Transverse colon (tissue), 4 donors: ENCODE measurements around the gene COL3A1. TPM values are rescaled to one million over a fixed set of nuclear protein-coding genes. Genes with fewer than 3 reads are reported as not detected.

ENCODE experiments used
- DNase-seq: peaks from one replicate; pipeline ENCODE4 v3.0.0-alpha.2; 2019
- H3K27ac ChIP-seq, 4 donors: fragments of 200-600 bp; sonication (generic); 2 replicates each; pipeline ENCODE4 v1.5.1; 2016 to 2018; ENCODE audit warnings: inconsistent platforms in 4 of 4
- H3K27me3 ChIP-seq: fragments of 200-600 bp; sonication (generic); 2 replicates; pipeline ENCODE4 v1.5.1; 2017; ENCODE audit warnings: inconsistent platforms
- H3K36me3 ChIP-seq, 4 donors: fragments of 200-600 bp; sonication (generic); 2 replicates each; pipeline ENCODE4 v1.5.1; 2017 to 2019; ENCODE audit warnings: inconsistent platforms in 4 of 4
- H3K4me1 ChIP-seq, 4 donors: fragments of 200-600 bp; sonication (generic); 2 replicates each; pipeline ENCODE4 v1.5.1; 2017 to 2020; ENCODE audit warnings: inconsistent platforms in 4 of 4
- H3K4me3 ChIP-seq, 4 donors: fragments of 200-600 bp; sonication (generic); 1 replicate in 1 of 4; 2 replicates in 3 of 4; pipeline versions ENCODE4 v1.5.1 to v1.6.1; 2017 to 2019; ENCODE audit warnings: inconsistent platforms in 4 of 4
- H3K9me3 ChIP-seq, 2 donors: fragments of 200-600 bp; sonication (generic); 2 replicates each; pipeline ENCODE4 v1.5.1; 2017 to 2019; ENCODE audit warnings: inconsistent platforms in 2 of 2
- EP300 ChIP-seq: sonication (generic); formaldehyde crosslinking; IDR thresholded peaks from one replicate; pipeline ENCODE4 v1.6.1; 2017; ENCODE audit warnings: antibody characterized with exemption, low read depth
- POLR2A ChIP-seq: fragments of 450-650 bp; IDR thresholded peaks from one replicate; pipeline ENCODE4 v1.6.1; 2016; ENCODE audit warnings: antibody characterized with exemption, mild to moderate bottlenecking, moderate library complexity
- POLR2AphosphoS5 ChIP-seq, 3 donors: sonication (generic); formaldehyde crosslinking; IDR thresholded peaks; one replicate each; pipeline ENCODE4 v1.6.1; 2016; ENCODE audit warnings: antibody characterized with exemption in 3 of 3
- WGBS, 2 donors: methylation state at CpG; one replicate each; pipeline ENCODE4 v1.1.5; 2018; ENCODE audit warnings: low coverage in 1 of 2; 5-methylcytosine and 5-hydroxymethylcytosine counted together
- in situ Hi-C, 4 donors: fragments of 200-750 bp; cut with MboI; loops; one replicate each; pipeline versions ENCODE4 v1.15.0 to v1.15.1; 2017; ENCODE audit warnings: low sequenced_read_pairs in 3 of 4, low pct_ligation_motif_present in 1 of 4, low pct_unique_long_range_greater_than_20kb in 1 of 4
- intact Hi-C: fragments of 100-400 bp; cut with DNase I; formaldehyde crosslinking; loops from one replicate; pipeline ENCODE4 v1.15.1; 2023; ENCODE audit warnings: low total_unique reads
- total RNA-seq, 4 donors: library from RNA; depleted of rRNA; stranded (reverse); fragments of >200 nt; gene quantifications; one replicate each; pipeline ENCODE4 v1.1.0, GENCODE V29; 2016
- TF ChIP-seq, protein P1 (sequence below), 5 experiments: fragments of 200-600 bp in 3 of 5; fragments of 450-650 bp in 2 of 5; sonication (generic) in 3 of 5; IDR thresholded peaks; 1 replicate in 2 of 5; 2 replicates in 3 of 5; pipeline ENCODE4 v1.5.1; 2016 to 2017; ENCODE audit warnings: antibody characterized with exemption in 5 of 5, inconsistent platforms in 3 of 5, mild to moderate bottlenecking in 2 of 5, moderate library complexity in 1 of 5

COL3A1 gene
- total RNA-seq, 4 donors from 2014 or later: 103 to 424 (median 114) TPM

DNA sequence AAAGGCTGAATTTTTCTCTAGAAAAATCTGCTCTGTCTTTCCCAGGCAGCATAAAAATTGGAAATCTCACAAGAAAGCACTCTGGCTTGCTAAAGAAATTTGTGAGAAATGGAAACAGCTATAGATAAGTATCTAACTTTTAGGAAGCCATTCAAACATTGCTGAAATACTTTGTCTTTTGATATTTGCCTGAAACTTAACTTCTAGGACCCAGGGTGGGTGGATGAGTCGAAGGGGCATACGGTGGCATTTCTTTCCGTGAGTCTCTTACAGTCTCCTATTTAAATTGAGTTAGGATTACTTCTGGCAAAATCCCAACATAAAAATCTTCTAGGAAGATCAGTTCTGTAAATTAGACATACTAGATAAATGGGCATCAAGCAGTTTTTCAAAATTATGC is 532 bp upstream of the COL3A1 start:
- H3K4me3 ChIP-seq: peak overlapping the region in 2 of 4 donors; percentile 30 to 53
- no peak for DNase-seq
- H3K27me3 ChIP-seq: no peaks in the 10 kb centered on the region
- in situ Hi-C loops (loop anchor here in 1 of 4 donors (10.0 kb wide), 1 partner anchor 449 kb away; no protein-coding TSS in a partner anchor), intact Hi-C loops (no loop called here)
- no peaks in the 10 kb centered on the region for H3K36me3 ChIP-seq
- WGBS, 2 donors: 62% methylated on average over 3 of the region's 3 CpGs; no CpG with 5 or more reads in 1 of the 2 donors
- no peaks in the 10 kb centered on the region for H3K9me3 ChIP-seq
- TF ChIP-seq EP300 (no peak), POLR2A (no peak), POLR2AphosphoS5 (IDR thresholded peaks at IDR 0.05) (no peak)
- TF ChIP-seq, protein P1, sequence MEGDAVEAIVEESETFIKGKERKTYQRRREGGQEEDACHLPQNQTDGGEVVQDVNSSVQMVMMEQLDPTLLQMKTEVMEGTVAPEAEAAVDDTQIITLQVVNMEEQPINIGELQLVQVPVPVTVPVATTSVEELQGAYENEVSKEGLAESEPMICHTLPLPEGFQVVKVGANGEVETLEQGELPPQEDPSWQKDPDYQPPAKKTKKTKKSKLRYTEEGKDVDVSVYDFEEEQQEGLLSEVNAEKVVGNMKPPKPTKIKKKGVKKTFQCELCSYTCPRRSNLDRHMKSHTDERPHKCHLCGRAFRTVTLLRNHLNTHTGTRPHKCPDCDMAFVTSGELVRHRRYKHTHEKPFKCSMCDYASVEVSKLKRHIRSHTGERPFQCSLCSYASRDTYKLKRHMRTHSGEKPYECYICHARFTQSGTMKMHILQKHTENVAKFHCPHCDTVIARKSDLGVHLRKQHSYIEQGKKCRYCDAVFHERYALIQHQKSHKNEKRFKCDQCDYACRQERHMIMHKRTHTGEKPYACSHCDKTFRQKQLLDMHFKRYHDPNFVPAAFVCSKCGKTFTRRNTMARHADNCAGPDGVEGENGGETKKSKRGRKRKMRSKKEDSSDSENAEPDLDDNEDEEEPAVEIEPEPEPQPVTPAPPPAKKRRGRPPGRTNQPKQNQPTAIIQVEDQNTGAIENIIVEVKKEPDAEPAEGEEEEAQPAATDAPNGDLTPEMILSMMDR (IDR thresholded peaks at IDR 0.05): no peak
- H3K4me1 ChIP-seq: peaks cover 0 to 14% (median 1%) of the 10 kb centered on the region in 4 donors
- H3K27ac ChIP-seq: peak overlapping the region; percentile 78 to 88 (median 82)

GRCh38 chr2:188975497-188976102 is 1.4 kb downstream of the COL3A1 start:
- TF ChIP-seq EP300 (no peak), POLR2A (peak; percentile 66), POLR2AphosphoS5 (IDR thresholded peaks at IDR 0.05) (peak; percentile 73 to 84 (median 74))
- TF ChIP-seq, protein P1 (IDR thresholded peaks at IDR 0.05): no peak
- Histone ChIP-seq H3K27me3 (no peaks in the 10 kb centered on the region), H3K4me1 (peaks cover 0 to 14% (median 1%) of the 10 kb centered on the region in 4 donors), H3K36me3 (no peaks in the 10 kb centered on the region), H3K27ac (peak overlapping the region; percentile 78 to 88 (median 82)), H3K4me3 (peak overlapping the region; percentile 17 to 53 (median 38)), H3K9me3 (no peaks in the 10 kb centered on the region)
- 35 to 60% methylated on average over 1 of the region's 1 CpG for WGBS, 2 donors
- DNase-seq: peak; percentile 21
- intact Hi-C loops: loop anchor here (2.0 to 5.0 kb wide), 2 partner anchors 189 to 448 kb away; no protein-coding TSS in a partner anchor
- in situ Hi-C loops: loop anchor here in 2 of 4 donors (5.0 to 10.0 kb wide), 2 partner anchors 451 to 453 kb away; no protein-coding TSS in a partner anchor

GRCh38 chr2:188976545-188977268 is 2.5 kb downstream of the COL3A1 start:
- peak overlapping the region; percentile 12 to 53 (median 38) for H3K4me3 ChIP-seq
- peak overlapping the region; percentile 78 to 88 (median 82) for H3K27ac ChIP-seq
- 38 to 39% methylated on average over 8 of the region's 8 CpGs for WGBS, 2 donors
- DNase-seq: no peak
- H3K9me3 ChIP-seq: no peaks in the 10 kb centered on the region
- in situ Hi-C loops: loop anchor here in 2 of 4 donors (5.0 to 10.0 kb wide), 2 partner anchors 452 to 454 kb away; no protein-coding TSS in a partner anchor
- TF ChIP-seq, protein P1 (IDR thresholded peaks at IDR 0.05): peak; percentile 47 to 79 (median 56)
- TF ChIP-seq POLR2A: no peak
- peak; percentile 56 to 79 (median 59) for TF ChIP-seq POLR2AphosphoS5 (IDR thresholded peaks at IDR 0.05)
- no peaks in the 10 kb centered on the region for H3K27me3 ChIP-seq
- intact Hi-C loops: loop anchor here (2.0 to 5.0 kb wide), 2 partner anchors 190 to 449 kb away; no protein-coding TSS in a partner anchor
- H3K36me3 ChIP-seq: no peaks in the 10 kb centered on the region
- peaks cover 0 to 20% (median 3%) of the 10 kb centered on the region in 4 donors for H3K4me1 ChIP-seq

- Histone ChIP-seq H3K27ac (peak overlapping the region; percentile 78 to 88 (median 82)), H3K4me1 (peaks cover 0 to 21% (median 3%) of the 10 kb centered on the region in 4 donors), H3K4me3 (peak overlapping the region in 3 of 4 donors; percentile 30 to 53 (median 45)), H3K9me3 (no peaks in the 10 kb centered on the region), H3K36me3 (no peaks in the 10 kb centered on the region), H3K27me3 (no peaks in the 10 kb centered on the region)
- WGBS, 2 donors: 41 to 66% methylated on average over 2 of the region's 2 CpGs
- TF ChIP-seq EP300 (no peak), POLR2A (no peak), POLR2AphosphoS5 (IDR thresholded peaks at IDR 0.05) (no peak)
- TF ChIP-seq, protein P1 (IDR thresholded peaks at IDR 0.05): no peak
- no peak for DNase-seq
- in situ Hi-C loops: loop anchor here in 2 of 4 donors (5.0 to 10.0 kb wide), 2 partner anchors 453 to 455 kb away; no protein-coding TSS in a partner anchor
- intact Hi-C loops: loop anchor here (2.0 to 5.0 kb wide), 2 partner anchors 191 to 450 kb away; no protein-coding TSS in a partner anchor
Observed at GRCh38 chr2:188977317-188977716, 3.1 kb downstream of the COL3A1 start.
